ENCODE data around the gene ARHGEF39. TPM values are rescaled to one million over a fixed set of nuclear protein-coding genes. Genes with fewer than 3 reads are reported as not detected.
A peak's percentile ranks its signal among the peaks of the same experiment; 100 is the strongest.

The ARHGEF39 gene
- total RNA-seq, 4 donors from 2014 or later: 0.52 to 2.2 (median 0.81) TPM

DNA sequence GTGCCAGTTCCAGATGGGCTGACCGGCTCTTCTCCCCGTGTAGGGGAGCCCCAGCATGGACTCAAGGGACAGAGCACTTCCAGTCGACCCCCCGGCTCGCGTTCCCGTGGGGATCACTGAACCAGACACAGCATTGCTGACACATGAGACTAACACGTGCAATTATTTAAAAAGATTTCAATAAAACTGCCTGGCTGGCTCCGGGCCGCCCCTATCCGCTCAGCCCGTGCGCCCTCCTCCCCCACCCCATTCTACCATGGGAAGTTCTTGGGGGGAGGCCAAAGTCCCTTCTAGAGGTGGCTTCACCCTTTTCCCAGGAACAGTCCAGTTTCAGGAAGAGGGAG is 55.2 kb downstream of the ARHGEF39 start:
- Histone ChIP-seq H3K4me1 (peaks cover 0 to 31% (median 10%) of the 10 kb centered on the region in 3 donors), H3K4me3 (no peak overlapping the region), H3K27ac (peak overlapping the region in 1 of 4 donors; percentile 11), H3K9me3 (no peaks in the 10 kb centered on the region), H3K27me3 (no peaks in the 10 kb centered on the region), H3K36me3 (peaks cover 0 to 35% of the 10 kb centered on the region in 2 donors)
- WGBS, 2 donors (ENCODE audit: low coverage in 1 of 2): no CpG with 5 or more reads among the region's 13 CpGs
- no peak for ATAC-seq
- TF ChIP-seq EP300 (IDR thresholded peaks at IDR 0.05): no peak

Small RNA genes lying within 50 kb of the gene (small RNA-seq; reads per million reads assigned to genes)
- gene RMRP (0 reads per million in 4 donors), gene RN7SL22P (0 reads per million in 4 donors)

Other genes starting within 250 kb of the ARHGEF39 start
- gene RUSC2, start 175.1 kb downstream of the ARHGEF39 start, total RNA-seq: 10 to 100 TPM; 43.8 to 85.4 (median 59.6) TPM
- gene TESK1, start 59.9 kb downstream of the ARHGEF39 start, total RNA-seq: 10 to 100 TPM; 38.2 to 77.1 (median 40.2) TPM
- 1 to 10 TPM; 1.0 to 2.0 (median 1.5) TPM for gene CD72, start 46.8 kb downstream of the ARHGEF39 start, total RNA-seq
- gene SIT1, start 14.3 kb downstream of the ARHGEF39 start, total RNA-seq: 1 to 10 TPM in 3 of 4 donors, not detected in 1; 1.2 to 1.6 (median 1.6) TPM
- gene RMRP, start 7.2 kb downstream of the ARHGEF39 start, total RNA-seq: 1,000 to 10,000 TPM; 1,650 to 4,855 (median 3,807) TPM
- gene CCDC107, start 6.9 kb downstream of the ARHGEF39 start, total RNA-seq: 10 to 100 TPM; 61.9 to 94.2 (median 87.0) TPM
- gene CA9, start 8.7 kb upstream of the ARHGEF39 start, total RNA-seq: 1 to 10 TPM in 1 of 4 donors, not detected in 3; 3.9 TPM
- over 10,000 TPM in 3 of 4 donors, 1,000 to 10,000 TPM in 1; 7,572 to 13,568 (median 12,084) TPM for gene TPM2, start 24.7 kb upstream of the ARHGEF39 start, total RNA-seq
- gene TLN1, start 67.0 kb upstream of the ARHGEF39 start, total RNA-seq: 1,000 to 10,000 TPM in 3 of 4 donors, 100 to 1,000 TPM in 1; 888 to 1,583 (median 1,047) TPM
- gene CREB3, start 67.5 kb upstream of the ARHGEF39 start, total RNA-seq: 100 to 1,000 TPM in 1 of 4 donors, 10 to 100 TPM in 3; 75.0 to 104 (median 83.7) TPM
- gene GBA2, start 84.0 kb upstream of the ARHGEF39 start, total RNA-seq: 10 to 100 TPM; 35.3 to 81.1 (median 54.3) TPM
- 10 to 100 TPM; 19.7 to 34.4 (median 23.4) TPM for gene RGP1, start 84.1 kb upstream of the ARHGEF39 start, total RNA-seq
- 1 to 10 TPM in 1 of 4 donors, not detected in 3; 2.0 TPM for gene MSMP, start 89.1 kb upstream of the ARHGEF39 start, total RNA-seq
- gene NPR2, start 126.4 kb upstream of the ARHGEF39 start, total RNA-seq: 10 to 100 TPM; 12.7 to 39.3 (median 34.5) TPM
- 1 to 10 TPM in 3 of 4 donors, under 1 TPM in 1; 0.81 to 2.1 (median 1.4) TPM for gene SPAG8, start 147.1 kb upstream of the ARHGEF39 start, total RNA-seq
- 10 to 100 TPM; 12.7 to 29.4 (median 18.7) TPM for gene HINT2, start 149.8 kb upstream of the ARHGEF39 start, total RNA-seq
- not detected for gene FAM221B, start 163.5 kb upstream of the ARHGEF39 start, total RNA-seq
- 10 to 100 TPM; 11.7 to 23.8 (median 18.6) TPM for gene TMEM8B, start 164.0 kb upstream of the ARHGEF39 start, total RNA-seq
- gene OR13J1, start 205.2 kb upstream of the ARHGEF39 start, total RNA-seq: not detected
- 10 to 100 TPM in 3 of 4 donors, 1 to 10 TPM in 1; 4.0 to 32.7 (median 17.0) TPM for gene HRCT1, start 241.0 kb upstream of the ARHGEF39 start, total RNA-seq
- 1 to 10 TPM in 3 of 4 donors, under 1 TPM in 1; 0.62 to 5.5 (median 2.6) TPM for gene SPAAR, start 244.3 kb upstream of the ARHGEF39 start, total RNA-seq